ENCODE results near the gene CERS1. TPM values are rescaled to one million over a fixed set of nuclear protein-coding genes. Genes with fewer than 3 reads are reported as not detected.

CERS1 gene
- total and polyA plus RNA-seq, 8 donors: 0.20 to 4.0 (median 3.4) TPM

GRCh38 chr19:18862976-18863842 lies 32.7 kb downstream of the CERS1 start:
- ATAC-seq (no peak), DNase-seq (peak in 1 of 4 donors; percentile 73)
- Histone ChIP-seq H3K4me3 (no peak overlapping the region), H3K27ac (no peak overlapping the region), H3K9me3 (no peaks in the 10 kb centered on the region), H3K27me3 (peaks cover 0 to 3% of the 10 kb centered on the region in 2 donors), H3K4me1 (peaks cover 0 to 13% of the 10 kb centered on the region in 2 donors), H3K36me3 (peaks cover 0 to 100% of the 10 kb centered on the region in 2 donors)
- TF ChIP-seq CTCF (IDR thresholded peaks at IDR 0.05): no peak
- intact Hi-C loops (cut with DNase I): no loop called here

GRCh38 chr19:18861917-18862316 lies 34.0 kb downstream of the CERS1 start:
- ATAC-seq (no peak), DNase-seq (peak in 1 of 4 donors; percentile 38)
- Histone ChIP-seq H3K27me3 (no peaks in the 10 kb centered on the region), H3K4me1 (peaks cover 0 to 13% of the 10 kb centered on the region in 2 donors), H3K36me3 (peaks cover 0 to 100% of the 10 kb centered on the region in 2 donors), H3K27ac (no peak overlapping the region), H3K9me3 (no peaks in the 10 kb centered on the region), H3K4me3 (no peak overlapping the region)
- TF ChIP-seq CTCF (IDR thresholded peaks at IDR 0.05): no peak
- intact Hi-C loops (cut with DNase I): no loop called here

- H3K27ac ChIP-seq: no peak overlapping the region
- H3K36me3 ChIP-seq: peaks cover 0 to 100% of the 10 kb centered on the region in 2 donors
- intact Hi-C loops (cut with DNase I): no loop called here
- peaks cover 0 to 6% of the 10 kb centered on the region in 2 donors for H3K4me1 ChIP-seq
- ATAC-seq (no peak), DNase-seq (no peak)
- H3K9me3 ChIP-seq: no peaks in the 10 kb centered on the region
- H3K4me3 ChIP-seq: no peak overlapping the region
- no peaks in the 10 kb centered on the region for H3K27me3 ChIP-seq
- no peak for TF ChIP-seq CTCF (IDR thresholded peaks at IDR 0.05)
Measured at GRCh38 chr19:18861235-18861634, 34.7 kb downstream of the CERS1 start.

- H3K4me3 ChIP-seq: no peak overlapping the region
- intact Hi-C loops (cut with DNase I): no loop called here
- no peak for ATAC-seq
- H3K27me3 ChIP-seq: no peaks in the 10 kb centered on the region
- peaks cover 0 to 100% of the 10 kb centered on the region in 2 donors for H3K36me3 ChIP-seq
- no peaks in the 10 kb centered on the region for H3K9me3 ChIP-seq
- DNase-seq: no peak
- no peak overlapping the region for H3K27ac ChIP-seq
- no peak for TF ChIP-seq CTCF (IDR thresholded peaks at IDR 0.05)
- H3K4me1 ChIP-seq: peaks cover 0 to 6% of the 10 kb centered on the region in 2 donors
Measured at GRCh38 chr19:18860725-18861124, 35.2 kb downstream of the CERS1 start.

- ATAC-seq (no peak), DNase-seq (no peak)
- peaks cover 0 to 100% of the 10 kb centered on the region in 2 donors for H3K36me3 ChIP-seq
- no peak overlapping the region for H3K27ac ChIP-seq
- H3K9me3 ChIP-seq: no peaks in the 10 kb centered on the region
- intact Hi-C loops (cut with DNase I): no loop called here
- H3K27me3 ChIP-seq: no peaks in the 10 kb centered on the region
- H3K4me1 ChIP-seq: peaks cover 0 to 6% of the 10 kb centered on the region in 2 donors
- H3K4me3 ChIP-seq: no peak overlapping the region
- TF ChIP-seq CTCF (IDR thresholded peaks at IDR 0.05): no peak
Measured at GRCh38 chr19:18860302-18860700, 35.7 kb downstream of the CERS1 start.
